ENCODE results near the gene AGPAT4.

AGPAT4 gene

DNA sequence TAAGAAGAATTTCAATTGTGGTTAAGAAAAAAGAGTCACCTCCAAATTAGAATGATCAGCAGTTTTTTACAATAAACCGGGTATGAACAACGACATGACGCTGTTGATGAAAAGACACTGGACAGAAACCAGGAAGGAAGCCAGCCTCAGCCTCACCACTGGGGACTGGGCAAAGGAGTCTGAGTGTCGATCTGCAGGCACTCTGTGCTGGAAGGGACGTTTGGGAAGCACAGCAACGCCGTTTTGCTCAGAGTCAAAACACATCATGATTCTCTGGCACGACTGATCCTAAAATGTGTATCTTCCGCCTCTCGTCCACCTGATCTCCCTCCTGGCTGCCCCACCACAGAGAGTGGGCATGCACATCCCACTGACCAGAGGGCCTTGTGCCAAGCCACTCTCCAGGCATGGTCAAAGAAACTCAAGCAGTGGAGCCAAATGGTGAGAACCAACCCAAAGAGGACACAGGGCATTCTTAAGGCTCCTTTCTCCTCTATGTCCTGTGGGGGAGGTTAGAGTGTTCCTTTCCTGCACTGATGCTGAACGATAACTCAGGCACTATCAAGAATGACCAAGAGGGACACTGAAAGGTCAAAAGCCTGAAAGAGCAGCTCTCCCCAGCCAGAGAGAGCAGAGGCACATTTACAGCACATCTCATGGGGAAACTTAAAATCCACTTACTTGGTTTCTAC is 68.8 kb downstream of the AGPAT4 start:
- H3K27ac Mint-ChIP-seq: no peak overlapping the region
- no peaks in the 10 kb centered on the region for H3K4me1 Mint-ChIP-seq (ENCODE audit: low read depth)
- peaks cover 3% of the 10 kb centered on the region for H3K36me3 Mint-ChIP-seq (ENCODE audit: low read depth)
- H3K4me3 Mint-ChIP-seq: no peak overlapping the region
- H3K9me3 Mint-ChIP-seq: peaks cover 9% of the 10 kb centered on the region
- no peaks in the 10 kb centered on the region for H3K27me3 Mint-ChIP-seq (ENCODE audit: low read depth)
- DNase-seq (ENCODE audit: low spot score): no peak

DNA sequence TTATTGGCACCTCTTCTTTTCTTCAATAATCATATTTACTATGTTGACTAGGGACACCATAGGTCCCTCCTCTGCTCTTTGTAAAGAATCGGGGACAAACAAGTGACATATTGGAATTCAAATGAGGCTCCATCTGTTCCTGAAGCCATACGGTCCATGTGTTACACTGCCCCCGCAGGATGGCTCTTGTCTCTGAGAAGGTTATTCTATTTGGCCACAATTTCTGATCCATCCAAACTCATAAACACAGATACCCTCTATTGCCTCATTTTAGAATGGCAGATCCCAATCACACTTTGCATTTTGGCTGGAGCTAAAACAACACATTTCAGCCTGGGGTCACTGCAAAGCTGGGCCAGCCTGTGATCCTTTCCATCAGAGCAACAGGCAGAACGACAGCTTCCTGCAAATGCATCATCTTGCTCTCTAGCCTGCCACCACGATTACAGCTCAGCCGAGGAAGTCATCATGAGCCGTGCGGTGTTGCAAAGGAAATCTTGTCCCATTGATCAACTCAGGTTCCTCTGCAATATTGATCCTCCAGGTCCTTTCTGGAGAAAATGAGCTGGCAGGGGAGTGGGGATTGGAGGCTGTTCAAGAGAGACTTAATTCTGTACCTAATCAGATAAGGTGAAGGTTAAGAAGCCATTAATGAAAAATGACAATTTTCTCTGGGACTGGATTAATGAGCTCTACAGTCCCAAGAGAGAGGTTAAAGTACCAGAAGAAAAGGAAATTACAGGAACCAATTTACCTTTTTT is 73.1 kb downstream of the AGPAT4 start:
- peaks cover 3% of the 10 kb centered on the region for H3K36me3 Mint-ChIP-seq (ENCODE audit: low read depth)
- no peak overlapping the region for H3K27ac Mint-ChIP-seq
- H3K4me1 Mint-ChIP-seq (ENCODE audit: low read depth): no peaks in the 10 kb centered on the region
- DNase-seq (ENCODE audit: low spot score): no peak
- H3K27me3 Mint-ChIP-seq (ENCODE audit: low read depth): no peaks in the 10 kb centered on the region
- H3K9me3 Mint-ChIP-seq: no peaks in the 10 kb centered on the region
- H3K4me3 Mint-ChIP-seq: no peak overlapping the region

DNA sequence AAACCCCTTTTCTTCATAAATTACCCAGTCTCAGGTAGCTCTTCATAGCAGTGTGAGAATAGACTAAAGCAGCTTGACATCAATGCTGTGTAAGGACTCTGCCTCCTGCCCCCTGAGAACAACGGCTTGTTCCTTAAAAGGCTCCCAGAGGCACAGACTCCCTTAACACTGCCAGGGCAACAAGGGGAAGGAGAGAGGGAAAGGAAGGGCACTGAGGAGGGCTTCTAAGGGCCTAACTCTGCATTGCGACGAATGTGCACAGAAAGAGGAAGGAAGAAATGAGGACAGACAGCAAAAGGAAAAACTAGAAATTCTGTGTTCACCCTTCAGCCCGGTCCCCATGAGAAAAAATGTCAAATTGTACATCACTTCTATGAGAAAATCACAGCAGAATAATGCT is 74.0 kb downstream of the AGPAT4 start:
- H3K36me3 Mint-ChIP-seq (ENCODE audit: low read depth): no peaks in the 10 kb centered on the region
- no peak overlapping the region for H3K27ac Mint-ChIP-seq
- peaks cover under 1% of the 10 kb centered on the region for H3K9me3 Mint-ChIP-seq
- H3K27me3 Mint-ChIP-seq (ENCODE audit: low read depth): no peaks in the 10 kb centered on the region
- H3K4me1 Mint-ChIP-seq (ENCODE audit: low read depth): no peaks in the 10 kb centered on the region
- no peak overlapping the region for H3K4me3 Mint-ChIP-seq
- DNase-seq (ENCODE audit: low spot score): no peak

DNA sequence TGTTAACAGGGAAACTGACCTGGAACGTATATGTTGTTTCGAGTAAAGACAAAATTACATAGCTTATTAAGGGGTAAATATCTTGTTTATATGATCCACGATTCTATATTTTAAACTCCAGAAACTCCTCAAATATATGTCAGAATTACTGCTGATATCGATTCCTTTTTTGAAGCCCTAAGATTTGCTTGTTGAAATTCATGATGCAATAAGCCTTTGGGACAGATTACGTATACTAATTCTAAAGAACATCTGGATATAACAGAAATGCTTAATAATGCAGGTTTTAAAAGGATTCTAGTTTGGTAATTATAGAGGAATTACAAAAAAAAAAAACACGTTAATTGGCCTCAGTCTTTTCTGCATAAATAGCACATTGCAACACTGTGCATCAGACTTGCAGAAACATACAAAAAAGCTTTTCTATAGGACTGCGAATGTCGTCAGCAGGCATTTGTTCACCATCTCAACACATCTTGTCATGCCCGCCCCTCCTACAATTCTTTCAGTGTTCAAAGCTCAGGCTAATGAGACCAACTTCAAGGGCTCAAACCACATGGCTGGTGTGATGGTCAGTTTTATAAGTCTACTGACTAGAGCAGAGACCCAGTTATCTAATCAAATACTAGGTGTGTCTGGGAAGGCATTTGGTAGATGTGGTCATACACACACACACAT is 74.9 kb downstream of the AGPAT4 start:
- peaks cover 8% of the 10 kb centered on the region for H3K9me3 Mint-ChIP-seq
- no peaks in the 10 kb centered on the region for H3K36me3 Mint-ChIP-seq (ENCODE audit: low read depth)
- H3K27ac Mint-ChIP-seq: no peak overlapping the region
- no peak for DNase-seq (ENCODE audit: low spot score)
- H3K27me3 Mint-ChIP-seq (ENCODE audit: low read depth): no peaks in the 10 kb centered on the region
- no peaks in the 10 kb centered on the region for H3K4me1 Mint-ChIP-seq (ENCODE audit: low read depth)
- no peak overlapping the region for H3K4me3 Mint-ChIP-seq

DNA sequence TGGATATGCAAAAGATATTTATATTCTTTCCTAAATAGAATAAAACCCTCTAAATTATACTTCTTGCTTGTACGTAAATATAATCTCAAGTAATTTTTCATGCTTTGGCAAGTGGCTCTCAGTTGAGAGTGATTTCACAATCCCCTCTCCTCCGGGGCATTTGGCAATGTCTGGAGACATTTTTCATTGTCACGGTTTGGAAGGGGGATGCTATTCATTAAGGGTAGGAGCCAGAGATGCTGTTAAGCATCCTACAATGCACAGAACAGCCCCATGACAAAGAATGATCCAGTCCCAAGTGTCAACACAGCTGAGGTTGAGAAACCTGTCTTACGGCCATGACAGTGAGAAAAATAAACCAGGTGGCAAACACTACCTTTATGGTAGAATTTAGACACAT is 75.7 kb downstream of the AGPAT4 start:
- Mint-ChIP-seq H3K9me3 (peaks cover 8% of the 10 kb centered on the region), H3K27me3 (ENCODE audit: low read depth) (no peaks in the 10 kb centered on the region), H3K36me3 (ENCODE audit: low read depth) (no peaks in the 10 kb centered on the region), H3K4me3 (no peak overlapping the region), H3K27ac (no peak overlapping the region), H3K4me1 (ENCODE audit: low read depth) (no peaks in the 10 kb centered on the region)
- DNase-seq (ENCODE audit: low spot score): no peak

DNA sequence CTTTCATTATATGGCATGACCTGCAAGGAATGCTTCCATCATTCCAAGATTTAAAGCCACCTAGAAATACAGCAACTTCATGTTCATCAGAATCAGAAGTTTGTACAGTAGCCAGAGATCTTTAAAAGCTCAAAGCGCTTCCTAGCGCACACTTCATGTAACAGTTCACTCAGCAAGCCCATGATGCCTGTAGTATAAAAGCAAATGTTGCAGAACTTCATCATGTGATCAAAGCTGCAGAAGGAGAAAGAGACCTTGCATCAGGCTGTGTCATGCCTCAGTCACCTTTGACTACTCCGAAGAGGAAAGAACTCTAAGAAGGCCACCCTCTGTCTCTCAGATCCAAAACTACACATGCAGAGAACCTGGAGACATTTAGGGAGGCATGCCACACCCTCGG is 78.5 kb downstream of the AGPAT4 start:
- Mint-ChIP-seq H3K4me3 (no peak overlapping the region), H3K9me3 (peaks cover 20% of the 10 kb centered on the region), H3K27ac (no peak overlapping the region), H3K4me1 (ENCODE audit: low read depth) (no peaks in the 10 kb centered on the region), H3K36me3 (ENCODE audit: low read depth) (no peaks in the 10 kb centered on the region), H3K27me3 (ENCODE audit: low read depth) (no peaks in the 10 kb centered on the region)
- DNase-seq (ENCODE audit: low spot score): no peak

DNA sequence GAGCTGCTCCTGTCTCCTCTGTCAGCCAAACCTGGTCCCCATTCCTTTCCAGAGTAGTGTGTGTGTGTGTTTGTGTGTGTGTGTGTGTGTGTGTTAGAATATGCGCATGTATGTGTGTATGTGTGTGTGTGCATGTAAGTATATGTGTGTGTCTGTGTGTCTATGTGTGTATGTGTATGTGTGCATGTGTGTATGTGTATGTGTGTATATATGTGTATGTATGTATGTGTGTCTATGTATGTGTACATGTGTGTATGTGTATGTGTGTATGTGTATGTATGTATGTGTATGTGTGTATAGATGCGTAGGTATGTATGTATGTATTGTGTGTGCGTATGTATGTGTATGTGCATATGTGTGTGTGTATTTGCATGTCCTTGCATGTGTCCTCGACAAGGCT is 79.5 kb downstream of the AGPAT4 start:
- DNase-seq (ENCODE audit: low spot score): no peak
- H3K27me3 Mint-ChIP-seq (ENCODE audit: low read depth): no peaks in the 10 kb centered on the region
- no peaks in the 10 kb centered on the region for H3K4me1 Mint-ChIP-seq (ENCODE audit: low read depth)
- H3K9me3 Mint-ChIP-seq: peaks cover 20% of the 10 kb centered on the region
- no peak overlapping the region for H3K27ac Mint-ChIP-seq
- no peaks in the 10 kb centered on the region for H3K36me3 Mint-ChIP-seq (ENCODE audit: low read depth)
- no peak overlapping the region for H3K4me3 Mint-ChIP-seq

DNA sequence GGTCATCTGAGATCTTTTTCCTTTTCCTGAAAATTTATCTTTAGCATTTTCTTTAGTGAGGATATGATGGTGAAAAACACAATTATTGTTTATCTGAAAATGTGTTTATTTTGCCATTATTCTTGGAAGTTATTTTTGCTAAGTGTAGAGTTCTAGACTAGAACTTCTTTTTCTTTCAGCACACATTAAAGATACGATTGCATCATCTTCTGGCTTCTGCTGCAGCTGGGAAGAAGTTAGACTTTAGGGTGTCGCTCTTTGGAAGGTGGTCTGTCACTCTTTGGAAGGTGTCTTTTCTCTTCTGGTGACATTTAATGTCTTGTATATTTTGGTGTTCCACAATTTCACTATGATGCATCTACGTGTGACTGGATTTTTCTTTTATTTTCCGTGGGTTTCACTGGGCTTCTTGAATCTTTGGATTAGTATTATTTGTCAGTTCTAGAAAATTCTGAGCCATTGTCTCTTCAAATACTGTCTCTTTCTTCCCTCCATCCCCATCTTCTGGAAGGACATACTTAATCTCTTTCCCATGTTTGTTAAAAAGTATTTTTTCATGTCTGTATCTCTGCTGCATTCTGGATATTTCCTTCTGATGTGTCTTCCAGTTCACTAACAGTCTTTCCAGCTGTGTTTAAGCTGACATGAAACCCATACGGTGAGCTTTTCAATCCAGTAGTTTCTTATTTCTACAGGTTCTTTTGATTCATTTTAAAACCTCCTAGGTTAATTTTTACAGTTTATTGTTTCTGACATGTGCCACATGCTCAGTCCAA is 81.0 kb downstream of the AGPAT4 start:
- no peak overlapping the region for H3K27ac Mint-ChIP-seq
- no peaks in the 10 kb centered on the region for H3K27me3 Mint-ChIP-seq (ENCODE audit: low read depth)
- no peaks in the 10 kb centered on the region for H3K36me3 Mint-ChIP-seq (ENCODE audit: low read depth)
- no peak overlapping the region for H3K4me3 Mint-ChIP-seq
- no peak for DNase-seq (ENCODE audit: low spot score)
- no peaks in the 10 kb centered on the region for H3K4me1 Mint-ChIP-seq (ENCODE audit: low read depth)
- peaks cover 20% of the 10 kb centered on the region for H3K9me3 Mint-ChIP-seq

DNA sequence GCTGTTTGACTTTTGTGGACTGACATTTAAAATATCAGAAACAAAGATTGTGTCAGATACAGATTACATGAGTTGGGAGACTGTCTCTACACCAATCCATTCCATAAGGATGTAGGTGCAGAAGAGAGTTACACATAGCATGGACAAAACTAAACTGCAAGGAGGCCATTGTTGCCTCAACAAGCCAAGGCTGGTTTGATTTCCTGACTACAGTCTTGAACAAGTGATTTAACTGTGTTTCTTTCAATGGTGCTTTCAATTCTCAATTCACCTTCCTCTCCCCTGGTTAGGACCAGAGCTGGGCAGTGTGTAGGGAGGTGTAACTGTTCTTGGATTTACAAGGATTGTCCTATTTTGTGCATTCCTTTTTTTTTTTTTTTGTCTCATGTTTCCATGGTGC is 82.2 kb downstream of the AGPAT4 start:
- Mint-ChIP-seq H3K4me3 (no peak overlapping the region), H3K9me3 (peaks cover 20% of the 10 kb centered on the region), H3K36me3 (ENCODE audit: low read depth) (peaks cover 2% of the 10 kb centered on the region), H3K27me3 (ENCODE audit: low read depth) (no peaks in the 10 kb centered on the region), H3K27ac (no peak overlapping the region), H3K4me1 (ENCODE audit: low read depth) (peaks cover 4% of the 10 kb centered on the region)
- no peak for DNase-seq (ENCODE audit: low spot score)

DNA sequence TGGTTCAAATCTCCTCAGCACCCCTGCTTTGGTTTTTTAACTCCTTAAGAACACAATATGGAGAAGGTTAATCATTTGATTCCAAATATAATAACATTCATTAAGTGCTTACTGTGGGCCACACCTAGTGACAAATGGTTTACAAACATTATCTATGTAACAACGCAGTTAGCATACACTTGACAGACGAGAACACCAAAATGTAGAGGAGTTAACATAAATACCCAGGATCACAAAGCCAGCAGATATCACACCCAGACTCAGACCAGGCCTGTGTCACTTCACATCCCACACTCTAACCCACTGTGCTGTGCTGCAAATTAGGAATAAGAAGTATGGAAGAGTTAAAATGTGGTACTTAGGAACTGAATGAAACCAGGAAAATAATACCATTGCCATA is 82.9 kb downstream of the AGPAT4 start:
- Mint-ChIP-seq H3K4me1 (ENCODE audit: low read depth) (peaks cover 8% of the 10 kb centered on the region), H3K36me3 (ENCODE audit: low read depth) (peaks cover 2% of the 10 kb centered on the region), H3K9me3 (peaks cover 20% of the 10 kb centered on the region), H3K27ac (no peak overlapping the region), H3K4me3 (no peak overlapping the region), H3K27me3 (ENCODE audit: low read depth) (no peaks in the 10 kb centered on the region)
- DNase-seq (ENCODE audit: low spot score): no peak

DNA sequence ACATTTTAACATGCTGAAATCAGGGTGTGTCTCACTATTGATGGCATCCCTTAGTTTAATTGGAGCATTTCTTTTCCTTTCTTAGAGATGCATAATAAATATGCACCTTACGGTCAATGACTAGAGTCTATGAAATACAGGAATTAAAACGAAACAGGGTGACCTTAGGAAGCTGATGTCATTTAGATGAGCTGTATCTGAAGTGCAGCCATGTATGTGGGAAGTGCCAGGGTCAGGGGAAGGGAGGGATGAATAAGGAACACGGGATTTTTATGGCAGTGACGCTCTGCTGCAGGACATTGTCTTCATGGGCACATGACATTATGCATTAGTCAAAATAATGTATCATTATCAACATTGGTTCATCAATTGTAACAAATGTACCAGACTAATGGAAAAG is 84.0 kb downstream of the AGPAT4 start:
- peaks cover 20% of the 10 kb centered on the region for H3K9me3 Mint-ChIP-seq

DNA sequence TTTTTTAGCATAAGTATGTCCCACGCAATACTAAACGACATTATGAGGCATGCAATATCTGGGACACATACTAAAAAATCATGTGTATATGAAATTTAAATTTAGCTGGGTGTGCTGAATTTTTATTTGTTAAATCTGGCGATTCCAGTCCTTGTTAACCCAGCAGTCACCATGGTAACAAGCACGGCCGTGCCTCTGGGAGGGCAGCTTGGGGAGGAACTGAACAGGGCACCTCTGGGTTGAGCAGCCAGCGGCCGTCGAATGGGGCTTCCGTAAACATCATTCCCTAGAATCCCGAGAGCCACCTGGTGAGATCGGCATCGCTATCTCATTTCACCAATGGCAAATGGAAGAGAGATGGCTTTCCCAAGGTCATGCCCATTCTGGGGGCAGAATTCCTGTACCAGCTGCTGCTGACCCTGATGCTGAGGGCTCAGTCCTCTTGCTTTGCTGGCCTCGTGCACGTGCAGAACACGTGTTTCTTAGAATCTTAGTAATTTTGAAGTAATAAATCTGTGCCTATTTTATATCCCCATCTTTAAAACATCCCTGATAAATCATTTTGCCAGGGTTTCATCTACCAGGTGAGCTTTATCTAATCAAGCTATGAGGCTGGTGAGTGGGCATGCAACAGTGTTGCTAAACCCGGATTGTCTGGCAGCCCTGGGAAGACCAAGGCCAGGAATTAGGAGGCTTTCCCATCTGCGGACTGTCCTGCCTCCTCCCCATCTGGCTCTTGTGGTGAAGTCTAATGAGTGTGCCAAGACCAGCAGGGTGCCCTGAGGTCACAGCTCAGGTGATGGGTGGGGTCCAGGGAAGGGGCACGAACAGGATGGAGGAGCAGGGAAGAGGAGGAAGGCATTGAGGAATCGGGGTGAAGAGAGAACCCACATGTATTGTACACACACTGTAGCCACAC is 85.1 kb downstream of the AGPAT4 start:
- DNase-seq (ENCODE audit: low spot score): no peak
- no peaks in the 10 kb centered on the region for H3K27me3 Mint-ChIP-seq (ENCODE audit: low read depth)
- H3K36me3 Mint-ChIP-seq (ENCODE audit: low read depth): peaks cover 2% of the 10 kb centered on the region
- no peak overlapping the region for H3K27ac Mint-ChIP-seq
- no peak overlapping the region for H3K4me3 Mint-ChIP-seq
- peaks cover 8% of the 10 kb centered on the region for H3K4me1 Mint-ChIP-seq (ENCODE audit: low read depth)
- peaks cover 13% of the 10 kb centered on the region for H3K9me3 Mint-ChIP-seq

More for the DNA sequence above, 84.0 kb downstream of the AGPAT4 start:
- Mint-ChIP-seq H3K4me3 (no peak overlapping the region), H3K27ac (no peak overlapping the region), H3K36me3 (ENCODE audit: low read depth) (peaks cover 2% of the 10 kb centered on the region), H3K4me1 (ENCODE audit: low read depth) (peaks cover 8% of the 10 kb centered on the region), H3K27me3 (ENCODE audit: low read depth) (no peaks in the 10 kb centered on the region)
- no peak for DNase-seq (ENCODE audit: low spot score)

DNA sequence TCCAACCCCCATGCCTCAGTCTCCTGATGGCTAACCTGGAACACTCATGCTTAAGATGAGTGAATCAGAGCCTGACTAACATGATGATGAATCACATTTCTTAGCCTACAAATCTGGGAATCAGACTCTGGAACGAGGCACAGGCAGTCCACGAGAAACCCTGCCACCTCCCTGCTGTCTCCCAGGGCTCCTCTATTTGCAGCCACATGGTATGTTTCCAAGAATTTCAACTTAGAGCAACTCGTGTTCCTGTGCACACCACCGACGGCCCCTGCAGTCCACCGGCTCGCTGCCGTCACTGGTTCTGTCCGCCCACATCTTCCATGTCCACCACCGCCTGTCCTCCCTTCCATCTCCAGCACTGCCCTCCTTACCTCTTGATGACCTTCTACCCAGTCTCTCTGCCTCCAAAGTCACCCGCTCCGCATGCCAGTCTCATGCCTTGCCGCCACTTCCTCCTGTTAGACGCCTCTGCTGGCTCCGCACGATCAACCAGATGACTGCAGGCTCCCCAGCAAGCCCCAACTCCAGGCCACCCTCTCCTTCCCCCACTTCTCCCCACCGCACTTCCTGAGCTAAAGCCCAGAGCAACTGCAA is 87.6 kb downstream of the AGPAT4 start:
- peaks cover 8% of the 10 kb centered on the region for H3K4me1 Mint-ChIP-seq (ENCODE audit: low read depth)
- no peaks in the 10 kb centered on the region for H3K27me3 Mint-ChIP-seq (ENCODE audit: low read depth)
- no peak overlapping the region for H3K27ac Mint-ChIP-seq
- DNase-seq (ENCODE audit: low spot score): no peak
- peak overlapping the region; percentile 0 for H3K4me3 Mint-ChIP-seq
- H3K36me3 Mint-ChIP-seq (ENCODE audit: low read depth): peaks cover 2% of the 10 kb centered on the region
- H3K9me3 Mint-ChIP-seq: peaks cover 3% of the 10 kb centered on the region

Measured in T-helper 2 cell treated with Interferon-gamma antibody and Interleukin-4, amounts not matched to agents 5 μg/mL and 100 μg/mL, for 36 hours (primary cell).